ENCODE data around the gene EYA2.

- TF ChIP-seq EZH2 (IDR thresholded peaks at IDR 0.05; ENCODE audit: insufficient read depth, poor library complexity, severe bottlenecking) (no peak), EZH2phosphoT487 (IDR thresholded peaks at IDR 0.05; ENCODE audit: insufficient read depth, low read depth) (no peak)
Measured at GRCh38 chr20:47213966-47214365, 319.3 kb downstream of the EYA2 start.

Measured in GM23248 (cell line).